OCI-LY7 (cell line): ENCODE results near the gene COX20.

Experiments
- CTCF ChIP-seq: fragments of 200-600 bp; sonication (generic); conservative IDR thresholded peaks from 2 replicates; pipeline ENCODE4 v1.5.1; 2014; ENCODE audit warnings: mild to moderate bottlenecking, antibody characterized with exemption, low read length, moderate library complexity, mixed read lengths
- EZH2phosphoT487 ChIP-seq: fragments of 200-600 bp; sonication (generic); IDR thresholded peaks from 2 replicates; pipeline ENCODE4 v1.6.1; 2018; ENCODE audit warnings: low read depth, borderline replicate concordance, mild to moderate bottlenecking, mixed run types, antibody characterized with exemption, low read length, moderate library complexity, mixed read lengths

GRCh38 chr1:244852694-244853093 is 17.2 kb downstream of the COX20 start:
- TF ChIP-seq CTCF (no peak), EZH2phosphoT487 (no peak)
